H1 (cell line): Measurements from ENCODE around the gene ADPRHL1. TPM values are rescaled to one million over a fixed set of nuclear protein-coding genes. Genes with fewer than 3 reads are reported as not detected.

Experiments
- CTCF ChIA-PET: fragments of 300-600 bp; sonication (Branson Sonifier 250); formaldehyde crosslinking; loops from one replicate; lab custom pipeline; 2021; ENCODE audit not compliant: partially characterized antibody; lab: Charles Lee
- POLR2A ChIA-PET: fragments of 300-600 bp; sonication (Branson Sonifier 250); formaldehyde crosslinking; loops from one replicate; lab custom pipeline; 2021; ENCODE audit warnings: inconsistent platforms; ENCODE audit not compliant: partially characterized antibody; lab: Charles Lee
- DNase-seq, 2 experiments: peaks; one replicate each; pipeline versions ENCODE4 v3.0.0 to v3.0.0-alpha.2; 2010 to 2022; ENCODE audit warnings: low spot score in 2 of 2, low read depth in 1 of 2, mixed read lengths in 1 of 2
- FAIRE-seq: peaks from 2 replicates; lab custom pipeline; 2011; peaks lifted over from hg19 to GRCh38; lab: Jason Lieb, UNC
- H2AFZ ChIP-seq: 2 replicates; pipeline ENCODE4 v1.8.1; 2012; ENCODE audit warnings: low read length, inconsistent platforms
- H2AK5ac ChIP-seq: 2 replicates; pipeline ENCODE4 v1.6.1; 2013; ENCODE audit warnings: low read depth, low read length
- H2BK120ac ChIP-seq: replicated peaks from 2 replicates; pipeline ENCODE3; 2013; ENCODE audit warnings: low read depth, low read length, inconsistent platforms
- H2BK12ac ChIP-seq: 2 replicates; pipeline ENCODE4 v1.6.1; 2013; ENCODE audit warnings: low read depth, low read length
- H2BK15ac ChIP-seq: 2 replicates; pipeline ENCODE4 v1.6.1; 2013; ENCODE audit warnings: low read length
- H2BK20ac ChIP-seq: 2 replicates; pipeline ENCODE4 v1.6.1; 2013; ENCODE audit warnings: low read length
- H2BK5ac ChIP-seq: 2 replicates; pipeline ENCODE4 v1.6.1; 2013; ENCODE audit warnings: low read depth, low read length
- H3K14ac ChIP-seq: 2 replicates; pipeline ENCODE4 v1.6.1; 2013; ENCODE audit warnings: inconsistent platforms; ENCODE audit not compliant: insufficient read length
- H3K18ac ChIP-seq: 2 replicates; pipeline ENCODE4 v1.6.1; 2013; ENCODE audit warnings: low read length; ENCODE audit errors: extremely low read depth
- H3K23ac ChIP-seq: 2 replicates; pipeline ENCODE4 v1.6.1; 2013; ENCODE audit warnings: inconsistent platforms; ENCODE audit not compliant: insufficient read length
- H3K23me2 ChIP-seq: 2 replicates; pipeline ENCODE4 v1.6.1; 2013; ENCODE audit warnings: low read depth, low read length
- H3K27ac ChIP-seq: 2 replicates; pipeline ENCODE4 v1.6.1; 2011; ENCODE audit warnings: low read depth, low read length, inconsistent platforms
- H3K27me3 ChIP-seq, 4 experiments: replicated peaks in 1 of 4; 1 replicate in 1 of 4; 2 replicates in 3 of 4; pipeline versions ENCODE4 v1.6.1 to v1.8.1; 2011 to 2013; ENCODE audit warnings: low read length in 3 of 4, mild to moderate bottlenecking in 3 of 4, inconsistent platforms in 2 of 4, mixed read lengths in 2 of 4, moderate library complexity in 1 of 4; ENCODE audit not compliant: control insufficient read depth in 3 of 4, insufficient read depth in 3 of 4; ENCODE audit errors: extremely low read depth in 1 of 4
- H3K36me3 ChIP-seq, 4 experiments: 2 replicates each; pipeline versions ENCODE4 v1.6.1 to v1.8.1; 2011 to 2013; ENCODE audit warnings: mild to moderate bottlenecking in 4 of 4, low read length in 3 of 4, moderate library complexity in 2 of 4, control low read depth in 1 of 4, inconsistent platforms in 1 of 4; ENCODE audit not compliant: insufficient read depth in 4 of 4, control insufficient read depth in 2 of 4
- H3K4ac ChIP-seq: replicated peaks from 2 replicates; pipeline ENCODE3; 2013; ENCODE audit warnings: low read length, low read depth, mixed read lengths, inconsistent platforms; ENCODE audit not compliant: insufficient read length
- H3K4me1 ChIP-seq, 4 experiments: replicated peaks in 1 of 4; 1 replicate in 1 of 4; 2 replicates in 3 of 4; pipeline versions ENCODE4 v1.6.1 to v1.8.1; 2011 to 2013; ENCODE audit warnings: low read length in 3 of 4, inconsistent platforms in 2 of 4, mixed read lengths in 1 of 4; ENCODE audit not compliant: insufficient read depth in 4 of 4, control insufficient read depth in 3 of 4
- H3K4me2 ChIP-seq, 2 experiments: 2 replicates each; pipeline versions ENCODE4 v1.6.1 to v1.8.1; 2011 to 2013; ENCODE audit warnings: low read depth in 2 of 2, low read length in 2 of 2, control low read depth in 1 of 2, inconsistent platforms in 1 of 2, mild to moderate bottlenecking in 1 of 2; ENCODE audit not compliant: insufficient read depth in 1 of 2
- H3K4me3 ChIP-seq, 4 experiments: fragments of 200-600, 300-600 bp in 1 of 4; sonication (generic), shearing (Covaris generic), sonication (Bioruptor Twin) in 1 of 4; 2 replicates each; pipeline versions ENCODE4 v1.5.1 to v1.8.1; 2011 to 2016; ENCODE audit warnings: low read length in 4 of 4, low read depth in 3 of 4, control low read depth in 2 of 4, inconsistent platforms in 2 of 4, mild to moderate bottlenecking in 2 of 4, mixed read lengths in 1 of 4, moderate library complexity in 1 of 4; ENCODE audit not compliant: insufficient read depth in 2 of 4; ENCODE audit errors: extremely low read depth in 1 of 4
- H3K56ac ChIP-seq: replicated peaks from 2 replicates; pipeline ENCODE3; 2013; ENCODE audit warnings: low read depth, mild to moderate bottlenecking, mixed read lengths, low read length, inconsistent platforms; ENCODE audit not compliant: insufficient read length
- H3K79me1 ChIP-seq: 2 replicates; pipeline ENCODE4 v1.6.1; 2013; ENCODE audit warnings: low read depth, low read length, control low read depth
- H3K79me2 ChIP-seq, 2 experiments: 2 replicates each; pipeline versions ENCODE4 v1.6.1 to v1.8.1; 2012 to 2013; ENCODE audit warnings: low read length in 2 of 2, mild to moderate bottlenecking in 2 of 2, inconsistent platforms in 1 of 2; ENCODE audit not compliant: insufficient read depth in 2 of 2, control insufficient read depth in 1 of 2
- H3K9ac ChIP-seq, 4 experiments: replicated peaks in 1 of 4; 1 replicate in 1 of 4; 2 replicates in 3 of 4; pipeline versions ENCODE4 v1.6.1 to v1.8.1; 2011 to 2013; ENCODE audit warnings: low read depth in 3 of 4, low read length in 3 of 4, control low read depth in 2 of 4, mild to moderate bottlenecking in 2 of 4, moderate library complexity in 2 of 4, inconsistent platforms in 1 of 4; ENCODE audit errors: extremely low read depth in 1 of 4
- H3K9me3 ChIP-seq, 2 experiments: 2 replicates each; pipeline versions ENCODE4 v1.6.1 to v1.8.1; 2012 to 2013; ENCODE audit warnings: mild to moderate bottlenecking in 2 of 2, moderate library complexity in 2 of 2, control low read depth in 1 of 2, inconsistent platforms in 1 of 2, low read depth in 1 of 2, low read length in 1 of 2, mixed read lengths in 1 of 2; ENCODE audit not compliant: insufficient read depth in 2 of 2
- H4K20me1 ChIP-seq, 2 experiments: replicated peaks in 1 of 2; 2 replicates each; pipeline versions ENCODE3 to v1.8.1; 2011 to 2013; ENCODE audit warnings: inconsistent platforms in 2 of 2, low read length in 2 of 2, mild to moderate bottlenecking in 1 of 2; ENCODE audit not compliant: insufficient read depth in 2 of 2, control insufficient read depth in 1 of 2
- H4K5ac ChIP-seq: 2 replicates; pipeline ENCODE4 v1.6.1; 2013; ENCODE audit warnings: low read length, low read depth, mixed read lengths, inconsistent platforms; ENCODE audit not compliant: insufficient read length
- H4K8ac ChIP-seq: 2 replicates; pipeline ENCODE4 v1.8.0; 2013; ENCODE audit warnings: mild to moderate bottlenecking, moderate library complexity, low read length, inconsistent platforms; ENCODE audit not compliant: insufficient read depth; ENCODE audit errors: extremely low read depth
- H4K91ac ChIP-seq: replicated peaks from 2 replicates; pipeline ENCODE3; 2013; ENCODE audit warnings: low read length, mixed read lengths, inconsistent platforms; ENCODE audit not compliant: insufficient read length
- CTBP2 ChIP-seq: IDR thresholded peaks from 2 replicates; pipeline ENCODE4 v1.7.0; 2011; ENCODE audit warnings: borderline replicate concordance, mild to moderate bottlenecking, moderate library complexity, mixed read lengths, low read length; ENCODE audit not compliant: insufficient read depth, insufficient read length
- HDAC6 ChIP-seq: IDR thresholded peaks from one replicate; pipeline ENCODE4 v1.7.1; 2012; ENCODE audit warnings: low read depth, mild to moderate bottlenecking, inconsistent platforms, low read length, moderate library complexity
- JUND ChIP-seq: IDR thresholded peaks from 2 replicates; pipeline ENCODE4 v1.6.1; 2011; ENCODE audit warnings: mild to moderate bottlenecking, improper control_type of control experiment, low read length
- SAP30 ChIP-seq: fragments of 300-600 bp; sonication (generic); IDR thresholded peaks from 2 replicates; pipeline ENCODE4 v1.7.1; 2012; ENCODE audit warnings: low read length, moderate library complexity, mild to moderate bottlenecking, inconsistent platforms; ENCODE audit not compliant: insufficient read depth, insufficient replicate concordance
- WGBS, 2 experiments: shearing (Covaris generic) in 1 of 2; methylation state at CpG; one replicate each; pipeline versions ENCODE4 v1.1.6 to v1.1.7; 2013 to 2015; ENCODE audit warnings: low lambda C conversion rate in 2 of 2, mixed read lengths in 2 of 2, inconsistent platforms in 1 of 2, low coverage in 1 of 2, missing lambda C conversion rate in 1 of 2; ENCODE audit not compliant: insufficient replicate concordance in 2 of 2, insufficient coverage in 1 of 2, insufficient read length in 1 of 2; ENCODE audit errors: extremely low coverage in 1 of 2, missing lambda C conversion rate in 1 of 2; 5-methylcytosine and 5-hydroxymethylcytosine counted together
- polyA plus RNA-seq, 7 experiments: library from polyadenylated mRNA; depleted of rRNA in 3 of 7; stranded (reverse) in 5 of 7; unstranded in 2 of 7; fragments of >200 nt in 5 of 7; fragments of 200-250 nt in 2 of 7; gene quantifications; 1 replicate in 5 of 7; 2 replicates in 1 of 7; 4 replicates in 1 of 7; pipeline versions ENCODE4 v1.2.1 to v1.2.3, GENCODE V29; 2011 to 2013; ENCODE audit warnings: missing spikeins in 2 of 7, mixed read lengths in 2 of 7
- total RNA-seq: library from RNA; stranded (reverse); fragmentation: NEBNext Ultra II Directional; extraction: Animal tissue kit (Norgen Biotek cat#: 25700); gene quantifications from 2 replicates; pipeline ENCODE4 v1.2.1, GENCODE V29; 2021

The ADPRHL1 gene
- total and polyA plus RNA-seq, 2 of the 8 experiments (the other 6 are each of a cell fraction or from before 2014, with no cell fraction given) = 0.74 to 1.7 TPM

DNA sequence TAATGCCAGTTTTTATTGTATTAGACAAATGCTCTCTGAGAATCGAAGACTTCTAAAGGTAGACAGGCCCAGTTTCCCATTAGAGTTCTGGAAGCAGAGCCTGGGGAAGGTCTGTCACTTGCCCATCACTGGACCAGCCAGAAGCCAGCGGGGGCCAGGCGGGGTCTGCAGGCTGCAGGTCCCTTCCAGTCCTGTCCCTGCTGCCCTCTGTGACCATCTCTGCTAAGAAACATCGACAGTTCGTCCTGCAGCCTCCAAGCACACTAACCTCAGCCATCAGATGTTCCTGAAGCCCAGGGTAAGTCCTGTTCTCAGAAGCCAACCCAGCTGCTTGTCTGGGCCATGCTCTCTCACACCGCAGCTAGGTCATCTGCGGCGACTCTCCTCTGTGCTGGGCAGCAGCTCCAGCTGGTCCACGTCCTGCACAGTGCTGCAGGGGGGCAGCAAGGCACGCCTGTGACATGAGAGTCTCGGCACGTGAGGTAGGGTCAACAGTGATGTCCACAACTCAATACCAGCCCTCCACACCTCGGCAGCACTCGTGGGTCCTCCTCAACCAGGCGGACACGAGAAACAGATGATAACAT lies 2.9 kb upstream of the ADPRHL1 start:
- CTCF ChIA-PET = interaction anchor here (0.7 to 4.7 kb wide), 5 partner anchors 10 to 106 kb away, joined by 3 to 19 read pairs (median 6); no protein-coding TSS in a partner anchor
- no peak overlapping the region for H3K4me3 ChIP-seq
- FAIRE-seq = no peak

More for the DNA sequence above, 2.9 kb upstream of the ADPRHL1 start:
- peaks cover 3 to 21% of the 10 kb centered on the region in 2 experiments for H4K20me1 ChIP-seq
- H2BK12ac ChIP-seq = no peak overlapping the region
- peaks cover 12 to 50% (median 39%) of the 10 kb centered on the region in 4 experiments for H3K36me3 ChIP-seq
- no peak for TF ChIP-seq JUND
- TF ChIP-seq SAP30 = no peak
- TF ChIP-seq CTBP2 = no peak
- TF ChIP-seq HDAC6 = no peak
- no peak overlapping the region for H2BK5ac ChIP-seq
- no peak overlapping the region for H2AFZ ChIP-seq
- H3K14ac ChIP-seq = no peak overlapping the region
- no peak overlapping the region for H3K9ac ChIP-seq
- no peak overlapping the region for H2BK120ac ChIP-seq
- POLR2A ChIA-PET = no interaction called here
- no peak overlapping the region for H4K91ac ChIP-seq
- no peak overlapping the region for H2BK15ac ChIP-seq
- no peak overlapping the region for H3K4me2 ChIP-seq
- no peak overlapping the region for H3K18ac ChIP-seq
- WGBS, 2 experiments = 93% methylated on average over 16 of the region's 16 CpGs; no CpG with 5 or more reads in 1 of the 2 experiments
- no peak overlapping the region for H3K4ac ChIP-seq
- H3K56ac ChIP-seq = no peak overlapping the region
- H3K27ac ChIP-seq = no peak overlapping the region
- DNase-seq = no peak
- no peaks in the 10 kb centered on the region for H3K9me3 ChIP-seq
- no peaks in the 10 kb centered on the region for H3K79me2 ChIP-seq
- H3K23me2 ChIP-seq = no peaks in the 10 kb centered on the region
- H3K4me1 ChIP-seq = no peaks in the 10 kb centered on the region; a peak in 1 of 7 replicates
- H2BK20ac ChIP-seq = no peak overlapping the region
- no peak overlapping the region for H3K23ac ChIP-seq
- no peak overlapping the region for H2AK5ac ChIP-seq
- H3K27me3 ChIP-seq = no peaks in the 10 kb centered on the region
- H3K79me1 ChIP-seq = peaks cover 2% of the 10 kb centered on the region; the same call in 1 of the 2 replicates
- H4K5ac ChIP-seq = no peak overlapping the region
- H4K8ac ChIP-seq = no peak overlapping the region
